NCI-H345 (cell line): Measurements from ENCODE around the gene CAPRIN1.
"Not testable (repeated sequence)": the region's sequence is repeated elsewhere in the genome, so short reads cannot be mapped to it uniquely, and the experiment has no call there.

Source experiments
- DNase-seq: peaks from one replicate; lab custom pipeline; 2025; lab: John Stamatoyannopoulos, UW

CAPRIN1 gene

DNA sequence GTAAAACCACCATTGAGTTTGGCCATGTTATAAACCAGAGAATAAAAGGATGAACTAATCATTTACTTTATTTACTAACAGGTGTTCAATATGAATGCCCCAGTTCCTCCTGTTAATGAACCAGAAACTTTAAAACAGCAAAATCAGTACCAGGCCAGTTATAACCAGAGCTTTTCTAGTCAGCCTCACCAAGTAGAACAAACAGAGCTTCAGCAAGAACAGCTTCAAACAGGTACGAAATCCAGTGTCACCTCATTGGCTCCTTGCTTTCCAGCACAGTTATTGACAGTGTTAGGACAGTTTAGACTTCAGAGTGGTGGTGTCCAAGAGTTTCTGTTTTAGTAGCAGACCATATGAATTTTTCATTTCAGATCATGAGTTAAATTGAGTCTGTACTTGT, 40.3 kb downstream of the CAPRIN1 start:
- no peak for DNase-seq

DNA sequence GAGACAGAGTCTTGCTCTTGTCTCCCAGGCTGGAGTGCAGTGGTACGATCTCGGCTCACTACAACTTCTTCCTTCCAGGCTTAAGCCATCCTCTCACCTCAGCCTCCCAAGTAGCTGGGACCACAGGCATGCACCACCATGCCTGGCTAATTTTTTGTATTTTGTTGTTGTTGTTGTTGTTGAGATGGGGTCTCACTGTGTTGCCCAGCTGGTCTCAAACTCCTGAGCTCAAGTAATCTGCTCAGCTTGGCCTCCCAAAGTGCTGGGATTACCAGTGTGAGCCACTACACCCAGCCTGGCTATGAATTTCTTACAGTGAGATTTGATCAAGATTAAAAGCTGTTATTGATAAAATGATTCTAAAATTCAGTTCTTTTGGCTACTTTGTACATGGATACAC, 43.4 kb downstream of the CAPRIN1 start:
- DNase-seq = not testable (repeated sequence)

DNA sequence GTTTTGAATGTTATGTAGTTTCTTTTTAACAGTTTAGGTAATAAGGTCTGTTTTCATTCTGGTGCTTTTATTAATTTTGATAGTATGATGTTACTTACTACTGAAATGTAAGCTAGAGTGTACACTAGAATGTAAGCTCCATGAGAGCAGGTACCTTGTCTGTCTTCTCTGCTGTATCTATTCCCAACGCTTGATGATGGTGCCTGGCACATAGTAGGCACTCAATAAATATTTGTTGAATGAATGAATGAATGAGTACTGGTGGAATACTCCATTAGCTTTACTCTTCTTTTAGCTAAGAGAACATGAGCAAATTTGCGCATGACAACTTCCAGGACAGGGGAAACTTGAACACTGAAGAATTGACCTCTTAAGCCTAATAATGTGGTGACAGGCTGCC, 47.3 kb downstream of the CAPRIN1 start:
- no peak for DNase-seq

DNA sequence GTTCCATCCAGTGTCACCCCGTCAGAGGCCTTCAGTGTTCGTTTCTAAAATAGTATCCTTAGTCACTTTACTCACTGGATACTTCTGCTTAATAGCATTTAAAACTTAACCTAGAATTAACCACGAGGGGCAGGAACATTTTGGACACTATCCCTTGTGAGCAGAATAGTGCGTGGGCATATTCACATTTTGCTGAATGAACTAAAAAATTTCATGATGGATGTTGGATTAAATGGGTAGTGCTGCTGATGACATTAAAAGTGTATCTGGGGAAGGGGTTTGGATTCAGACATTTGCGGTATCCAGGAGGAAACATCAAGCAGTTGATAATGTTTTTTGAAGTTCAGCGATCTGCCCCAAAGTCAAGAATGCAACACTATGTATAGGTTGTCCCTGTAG, 53.1 kb downstream of the CAPRIN1 start:
- DNase-seq = no peak

DNA sequence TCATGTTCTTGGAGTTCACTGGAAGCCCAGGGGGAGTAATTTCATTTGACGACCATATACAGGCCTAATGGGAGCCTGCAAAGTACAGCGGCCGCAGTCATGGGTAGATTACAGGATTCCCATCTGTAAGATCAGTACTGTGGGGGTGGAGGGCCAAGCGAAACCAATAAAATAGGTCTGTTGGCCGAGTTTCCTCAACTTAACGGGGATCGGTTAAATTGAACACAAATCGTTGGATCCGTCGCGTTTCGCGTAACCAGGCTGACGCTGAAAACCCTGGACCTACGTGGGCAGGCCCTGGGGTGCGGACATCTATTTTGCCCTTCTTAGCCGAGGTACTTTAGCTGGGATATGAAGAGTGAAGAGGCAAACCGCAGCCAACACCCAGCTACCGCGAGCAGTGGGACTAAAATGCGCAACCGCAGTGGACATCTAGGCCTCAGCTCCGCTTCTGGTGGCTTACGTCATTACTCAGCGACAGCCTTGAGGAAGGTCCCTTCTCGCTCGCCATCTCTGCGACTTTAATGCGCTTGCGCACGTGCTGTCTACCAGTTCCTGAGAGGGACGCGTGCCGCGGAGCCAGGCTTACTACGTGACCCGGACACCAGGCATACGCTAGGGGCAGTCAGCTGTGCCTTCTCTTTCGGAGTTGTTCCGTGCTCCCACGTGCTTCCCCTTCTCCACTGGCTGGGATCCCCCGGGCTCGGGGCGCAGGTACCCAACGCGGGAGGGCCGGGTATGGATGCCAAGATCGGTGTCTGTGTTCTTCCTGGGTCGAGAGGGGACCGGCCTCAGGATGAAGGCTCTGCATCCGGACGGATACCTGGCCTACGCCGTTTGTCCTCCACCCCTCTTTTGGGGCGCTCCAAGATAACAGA, 53.8 kb downstream of the CAPRIN1 start, which contains the start of gene NAT10:
NAT10 (plus strand) TSS at position 551 of the 878 bp plus-strand sequence. CDS start 2,597 bp downstream, outside the sequence.
- DNase-seq = peak; percentile 98

DNA sequence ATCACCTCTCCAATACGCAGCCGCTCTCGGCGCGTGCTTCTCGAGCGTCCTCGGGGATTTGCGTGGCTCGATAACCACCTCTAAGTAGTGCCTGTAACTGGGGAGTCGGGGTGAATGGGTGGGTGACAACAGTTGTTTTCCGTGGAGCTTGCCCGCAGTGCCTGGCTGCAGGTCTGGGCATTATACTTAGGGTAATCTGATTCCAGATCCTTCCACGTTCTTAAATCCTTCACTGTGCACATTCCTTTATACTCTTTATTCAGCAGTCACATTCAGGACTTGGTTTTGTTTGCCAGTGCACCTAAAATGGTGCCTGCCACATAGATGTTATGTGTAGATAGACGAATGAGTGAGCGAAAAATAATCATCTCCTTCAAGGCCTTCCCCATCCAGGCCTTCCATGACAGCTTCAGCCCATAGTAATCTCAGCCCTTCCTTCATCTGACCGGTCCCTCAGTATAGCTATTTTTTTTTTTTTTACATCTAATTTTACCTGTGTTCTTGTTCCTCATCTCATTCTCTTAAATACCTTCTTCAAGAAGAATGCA, 54.5 kb downstream of the CAPRIN1 start:
- DNase-seq = no peak

DNA sequence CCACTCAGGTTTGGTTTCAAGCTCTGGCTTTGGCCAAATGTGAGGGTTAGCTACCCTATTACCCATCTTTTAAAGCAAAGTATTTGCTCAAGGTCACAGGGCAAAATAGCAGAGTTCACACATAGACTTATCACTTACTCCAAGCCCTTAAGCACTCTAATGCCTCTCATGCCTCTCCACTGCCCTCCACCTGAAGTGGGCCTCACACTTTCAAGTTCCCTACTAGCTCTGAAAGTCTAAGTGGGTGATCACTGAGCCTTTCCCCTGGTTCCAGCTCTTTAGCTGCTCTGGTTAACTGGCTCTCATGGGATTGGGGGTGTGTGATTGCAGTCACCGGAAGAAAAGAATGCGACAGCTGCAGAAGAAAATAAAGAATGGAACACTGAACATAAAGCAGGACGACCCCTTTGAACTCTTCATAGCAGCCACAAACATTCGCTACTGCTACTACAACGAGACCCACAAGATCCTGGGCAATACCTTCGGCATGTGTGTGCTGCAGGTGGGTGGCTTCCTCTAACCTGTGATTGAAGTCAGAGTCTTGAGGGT, 60.3 kb downstream of the CAPRIN1 start:
- DNase-seq = no peak

DNA sequence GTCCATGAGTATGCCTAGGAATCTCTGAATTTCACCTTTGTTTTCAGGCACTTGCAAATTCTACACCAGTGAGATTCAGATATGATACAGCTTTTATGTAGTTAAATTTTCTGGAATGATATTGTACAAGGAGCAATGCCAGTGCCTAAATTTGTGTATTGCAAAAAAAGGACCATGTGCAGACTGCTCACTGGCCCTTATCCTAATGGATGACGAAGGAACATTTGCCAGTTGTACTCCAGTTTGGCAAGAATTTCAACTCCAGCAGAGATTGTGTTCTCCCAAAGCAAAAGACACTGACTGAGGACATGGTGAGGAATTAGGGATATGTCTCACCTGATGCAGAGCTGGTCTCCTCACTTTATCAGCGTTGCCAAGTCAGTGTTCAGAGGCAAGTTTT, 62.5 kb downstream of the CAPRIN1 start:
- no peak for DNase-seq

DNA sequence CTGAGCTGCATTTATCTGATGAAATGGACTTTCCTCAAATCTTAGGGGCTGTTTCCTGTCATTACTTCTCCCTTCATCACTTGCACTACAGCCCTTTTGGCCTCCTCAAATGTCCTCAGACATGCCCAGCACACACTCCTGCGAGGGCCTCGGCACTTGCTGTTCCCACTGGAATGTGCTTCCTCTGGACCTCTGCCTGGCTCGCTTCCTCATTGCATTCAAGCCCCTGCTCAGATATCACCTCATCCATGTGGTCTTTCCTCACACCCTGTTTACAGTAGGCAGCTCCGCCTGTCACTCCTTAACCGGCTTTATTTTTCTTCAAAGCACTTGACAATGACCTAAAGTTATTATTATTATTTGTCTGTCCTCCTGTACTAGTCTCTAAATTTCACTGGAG, 62.9 kb downstream of the CAPRIN1 start:
- DNase-seq = no peak

DNA sequence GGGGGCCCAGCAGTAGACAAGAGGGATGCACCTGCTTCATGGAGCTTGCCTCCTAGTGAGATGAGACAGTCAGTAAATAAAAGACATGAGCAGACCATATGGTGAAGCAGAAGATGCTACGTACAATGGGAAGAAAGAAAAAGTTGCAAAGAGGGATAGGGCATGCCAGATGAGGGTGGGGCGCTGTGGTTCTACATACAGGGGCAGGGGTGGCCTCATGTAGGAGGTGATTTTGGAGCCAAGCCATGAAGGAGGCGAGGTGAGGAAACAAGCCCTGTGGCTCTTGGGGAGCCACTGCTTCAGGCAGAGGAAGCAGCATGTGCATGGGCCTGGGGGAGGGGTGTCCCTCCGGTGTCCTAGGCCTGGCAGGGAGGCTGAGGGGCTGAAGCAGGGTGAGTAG, 69.1 kb downstream of the CAPRIN1 start:
- no peak for DNase-seq

DNA sequence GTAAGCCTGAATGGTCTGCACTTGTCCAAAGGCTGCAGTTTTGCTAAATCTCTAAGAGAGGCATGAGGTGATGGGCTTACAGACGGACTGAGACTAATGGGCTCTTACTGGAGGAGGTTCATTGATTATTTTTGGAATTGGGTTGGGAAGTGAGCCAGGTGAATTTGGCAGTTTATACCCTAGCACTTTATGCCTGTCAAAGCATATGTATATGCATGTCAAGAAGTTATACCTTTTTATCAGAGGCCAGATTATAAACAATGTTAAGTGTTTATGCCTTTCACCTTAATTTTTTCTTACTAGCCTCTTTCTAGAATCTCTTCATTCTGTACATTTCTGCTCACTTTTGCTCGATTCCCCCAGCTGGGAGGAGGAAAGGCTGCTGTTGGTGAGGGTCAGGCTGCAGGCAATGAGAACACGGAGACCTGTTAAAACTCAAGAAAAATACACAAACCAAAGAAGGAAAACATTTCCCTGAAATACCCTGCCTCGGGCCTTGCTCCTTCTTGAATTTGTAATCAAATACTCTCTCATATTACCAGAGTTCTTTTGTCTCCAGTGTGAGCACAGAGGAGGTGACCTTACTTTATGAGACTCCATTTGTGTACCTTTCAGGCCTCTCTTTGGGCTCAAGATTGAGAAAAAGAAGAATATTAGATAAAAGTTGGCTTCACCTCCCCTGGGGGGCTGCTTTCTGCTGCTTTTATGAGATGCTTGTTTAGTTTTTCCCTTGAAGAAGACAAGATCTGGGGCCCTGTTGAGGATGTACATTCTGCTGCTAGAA, 73.5 kb downstream of the CAPRIN1 start:
- DNase-seq = no peak

DNA sequence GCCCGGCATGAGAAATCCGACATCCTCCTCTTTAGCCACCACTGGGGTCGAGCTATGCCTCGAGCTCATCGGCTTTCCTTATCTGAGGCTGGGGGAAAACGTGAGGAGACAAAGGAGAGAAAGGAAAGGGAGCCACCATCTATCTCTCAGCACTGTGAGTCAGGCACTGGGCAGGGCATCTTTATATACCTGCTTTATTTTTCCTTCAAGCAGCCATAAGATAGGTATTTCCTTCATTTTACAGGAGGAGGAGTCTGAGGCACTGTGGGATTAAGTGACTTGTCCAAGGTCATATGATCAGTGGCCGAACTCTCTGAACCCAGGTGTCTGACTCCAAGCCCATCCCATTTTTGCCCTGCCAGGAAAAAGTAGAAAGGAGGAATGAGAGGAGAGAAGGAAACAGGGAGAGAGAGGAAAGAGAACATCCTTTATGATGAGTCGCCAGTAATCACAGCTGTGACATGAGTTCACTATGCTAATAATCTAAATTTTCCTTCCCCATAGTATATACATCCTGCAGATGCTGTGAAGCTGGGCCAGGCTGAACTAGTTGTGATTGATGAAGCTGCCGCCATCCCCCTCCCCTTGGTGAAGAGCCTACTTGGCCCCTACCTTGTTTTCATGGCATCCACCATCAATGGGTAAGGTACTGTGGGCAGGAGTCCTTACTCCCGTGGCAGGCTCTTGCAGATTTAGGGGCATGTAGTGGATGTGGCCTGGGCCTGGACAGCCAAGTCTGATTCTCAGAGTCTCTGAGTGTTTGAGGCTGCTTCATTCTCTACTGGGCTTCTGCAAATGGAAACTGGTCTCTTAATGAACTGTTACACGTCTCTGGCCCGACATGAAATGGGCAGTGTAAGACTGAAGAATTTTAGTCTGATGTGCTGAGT, 75.7 kb downstream of the CAPRIN1 start:
- no peak for DNase-seq

DNA sequence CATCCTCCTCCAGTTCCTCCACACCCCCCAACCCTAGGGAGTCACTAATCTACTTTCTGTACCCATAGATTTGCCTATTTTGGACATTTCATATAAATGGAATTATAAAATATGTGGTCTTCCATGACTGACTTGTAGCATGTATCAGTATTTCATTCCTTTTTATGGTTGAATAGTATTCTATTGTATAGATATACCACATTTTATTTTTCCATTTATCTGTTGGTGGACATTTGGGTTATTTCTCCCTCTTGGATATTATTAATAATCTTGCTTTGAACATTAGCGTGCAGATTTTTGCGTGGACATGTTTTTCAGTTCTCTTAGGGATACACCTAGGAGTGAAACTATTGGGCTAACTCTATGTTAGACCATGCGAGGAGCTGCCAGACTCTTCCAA, 77.3 kb downstream of the CAPRIN1 start:
- DNase-seq = no peak

DNA sequence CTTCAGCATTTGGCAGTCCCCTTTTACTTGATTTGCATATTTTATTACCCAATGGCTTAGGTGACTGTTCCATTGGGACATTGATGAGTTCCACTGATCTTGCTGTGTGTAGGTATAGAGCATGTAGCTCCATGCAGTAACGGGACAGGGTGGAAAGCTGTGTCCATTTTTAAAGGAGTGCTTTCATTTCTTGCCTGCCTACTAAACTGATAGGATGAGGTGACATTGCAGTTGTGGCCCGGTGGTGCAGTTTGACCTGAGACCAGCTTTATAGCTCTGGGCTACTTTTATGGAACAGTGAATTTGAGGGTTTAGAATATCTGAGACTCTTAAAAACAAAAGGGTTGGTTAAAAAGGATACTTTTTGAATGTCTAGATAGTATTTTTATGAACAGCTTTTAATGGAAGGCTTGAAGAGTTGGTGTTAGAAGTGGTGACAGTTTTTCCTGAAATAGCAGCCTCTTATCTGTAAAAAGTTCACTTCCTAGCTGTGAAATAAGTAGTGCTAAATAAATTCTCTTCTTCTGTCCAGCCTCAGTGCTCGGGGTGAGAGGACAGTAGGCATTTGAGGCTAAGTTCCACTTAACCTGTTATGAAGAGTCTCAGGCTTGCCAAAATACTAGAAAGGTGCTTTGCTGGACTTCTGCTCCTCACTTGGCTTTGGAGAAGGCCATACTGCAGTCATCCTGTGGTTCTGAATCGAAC, 80.9 kb downstream of the CAPRIN1 start:
- DNase-seq = no peak

DNA sequence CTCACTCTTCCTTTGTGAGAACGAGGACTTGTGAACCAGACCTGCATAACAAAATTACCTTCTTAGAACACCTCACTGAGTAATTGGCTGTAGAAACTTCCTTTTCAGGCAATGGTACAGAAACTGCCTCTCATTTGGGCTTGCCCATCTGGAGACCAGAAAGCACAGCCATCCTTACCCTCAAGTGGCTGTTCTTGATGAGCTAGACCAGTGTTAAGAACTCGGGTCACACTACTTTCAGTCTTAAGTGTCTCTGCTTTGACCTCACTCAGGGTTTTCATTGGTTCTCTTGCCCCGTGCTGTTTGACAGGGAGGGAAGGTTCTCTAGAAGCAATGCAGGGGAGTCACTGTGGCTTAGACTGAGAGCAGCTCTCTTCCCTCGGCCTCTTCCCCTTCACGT, 83.2 kb downstream of the CAPRIN1 start:
- no peak for DNase-seq

DNA sequence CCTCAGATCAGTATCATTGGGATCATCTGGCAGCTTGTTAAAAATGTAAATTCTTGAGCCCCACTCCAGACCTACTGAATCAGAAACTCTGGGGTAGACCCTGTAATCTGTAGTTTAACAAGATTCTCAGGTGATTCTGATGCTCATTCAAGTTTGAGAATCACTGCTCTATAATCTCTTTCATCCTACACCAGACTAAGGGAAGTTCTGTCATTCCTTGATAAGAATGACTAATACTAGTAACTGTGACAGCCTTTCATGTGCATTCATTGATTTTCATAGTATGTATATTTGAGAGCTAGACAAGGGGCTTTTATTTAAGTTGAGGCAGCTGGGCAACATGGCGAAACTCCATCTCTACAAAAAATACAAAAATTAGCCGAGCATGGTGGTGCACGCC, 83.9 kb downstream of the CAPRIN1 start:
- DNase-seq = no peak

DNA sequence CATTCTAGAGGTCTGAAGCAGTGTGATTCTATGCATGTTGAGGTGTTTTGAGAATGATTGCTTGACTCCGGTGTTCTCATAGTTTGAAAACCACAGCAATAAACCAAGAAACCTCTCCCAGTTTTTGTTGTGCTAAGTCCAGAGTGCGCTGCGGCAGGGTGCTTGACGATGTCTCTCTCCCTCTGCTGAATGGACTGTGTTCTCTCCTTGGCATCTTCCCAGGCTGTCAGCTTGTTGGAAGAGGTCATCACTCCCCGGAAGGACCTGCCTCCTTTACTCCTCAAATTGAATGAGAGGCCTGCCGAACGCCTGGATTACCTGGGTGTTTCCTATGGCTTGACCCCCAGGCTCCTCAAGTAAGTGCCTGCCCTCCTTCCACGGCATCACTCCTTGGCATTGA, 84.9 kb downstream of the CAPRIN1 start:
- DNase-seq = no peak

DNA sequence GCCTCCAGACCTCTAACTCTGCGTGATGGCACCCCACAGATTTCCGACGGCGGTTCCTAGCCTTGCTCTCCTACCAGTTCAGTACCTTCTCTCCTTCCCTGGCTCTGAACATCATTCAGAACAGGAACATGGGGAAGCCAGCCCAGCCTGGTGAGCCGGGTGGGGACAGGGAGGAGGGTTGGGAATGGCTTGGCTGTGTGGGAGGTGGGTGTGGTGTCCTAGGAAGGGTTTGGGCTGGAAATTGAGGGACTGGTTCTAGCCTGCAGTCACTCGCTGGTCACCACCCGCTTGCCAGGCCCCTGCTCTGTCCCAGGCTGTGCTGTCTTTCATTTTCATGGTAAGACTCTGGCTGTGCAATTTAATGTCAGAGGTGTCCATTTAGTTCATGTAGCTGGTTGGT, 87.8 kb downstream of the CAPRIN1 start:
- DNase-seq = no peak

DNA sequence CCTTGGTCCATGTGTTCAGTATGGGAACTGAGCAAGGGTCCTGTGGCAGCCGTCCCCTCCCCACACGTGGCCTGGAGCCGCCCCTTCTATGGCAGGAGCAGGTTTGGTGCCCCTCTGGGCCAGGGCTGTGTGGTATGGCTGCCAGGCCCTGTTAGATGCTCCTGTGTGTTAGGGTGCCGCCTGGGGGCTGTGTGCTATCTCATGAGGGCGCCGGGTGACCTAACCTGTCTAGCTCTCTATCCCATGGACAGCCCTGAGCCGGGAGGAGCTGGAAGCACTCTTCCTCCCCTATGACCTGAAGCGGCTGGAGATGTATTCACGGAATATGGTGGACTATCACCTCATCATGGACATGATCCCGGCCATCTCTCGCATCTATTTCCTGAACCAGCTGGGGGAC, 88.6 kb downstream of the CAPRIN1 start:
- DNase-seq = no peak

DNA sequence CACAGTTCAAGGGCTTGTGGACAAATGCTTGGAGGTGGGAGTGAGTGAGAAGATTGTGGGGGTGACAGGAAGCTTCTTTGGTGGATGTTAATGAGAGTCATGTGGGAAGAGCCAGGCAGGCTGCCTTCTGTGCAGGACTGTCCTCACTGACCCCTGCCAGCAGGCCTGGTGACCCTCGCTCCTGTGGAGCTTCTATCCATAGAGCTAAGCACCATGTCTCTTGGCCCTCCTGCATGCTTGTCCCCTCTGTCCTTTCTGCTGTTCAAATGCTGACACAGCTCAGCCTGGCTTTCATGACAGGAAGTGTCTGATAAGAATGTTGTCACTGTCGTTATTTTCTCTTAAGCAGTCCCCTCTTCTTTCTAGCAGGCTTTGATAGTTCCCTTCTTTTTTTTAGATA, 91.5 kb downstream of the CAPRIN1 start:
- DNase-seq = no peak

DNA sequence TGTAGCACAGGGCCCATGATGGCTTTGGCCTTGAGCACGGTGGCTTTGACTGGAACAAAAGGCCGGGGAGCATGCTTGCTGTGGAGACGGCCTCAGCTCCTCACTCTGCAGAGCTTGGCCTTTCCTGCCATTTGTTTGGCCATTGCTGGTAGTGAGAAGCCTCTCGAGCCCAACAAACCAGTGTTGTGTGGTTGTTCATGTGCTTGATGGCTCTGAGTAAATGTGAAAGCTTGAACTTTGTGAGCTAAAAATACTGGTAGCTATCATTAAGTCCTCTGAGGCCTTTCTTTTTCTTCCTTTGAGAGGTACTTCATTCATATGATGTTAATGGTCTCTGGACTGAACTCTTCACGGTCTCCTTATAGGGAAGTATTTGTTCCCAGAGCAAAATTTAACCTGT, 93.5 kb downstream of the CAPRIN1 start:
- DNase-seq = no peak
